Effector memory CD4-positive, alpha-beta T cell (primary cell): Measurements from ENCODE around the gene ZNF611.
"Not testable (repeated sequence)": the region's sequence is repeated elsewhere in the genome, so short reads cannot be mapped to it uniquely, and the experiment has no call there.

Experiments used
- DNase-seq, 3 donors: peaks; one replicate each; pipeline ENCODE4 v3.0.0-alpha.2; 2020
- H3K27ac ChIP-seq: 2 replicates; pipeline ENCODE4 v1.7.0; 2013; ENCODE audit warnings: mild to moderate bottlenecking, low read length, moderate library complexity; ENCODE audit not compliant: insufficient read depth, poor library complexity, severe bottlenecking
- H3K27me3 ChIP-seq: replicated peaks from 2 replicates; pipeline ENCODE4 v1.7.0; 2013; ENCODE audit warnings: mild to moderate bottlenecking, low read length; ENCODE audit not compliant: insufficient read depth, control insufficient read depth, poor library complexity, severe bottlenecking
- H3K36me3 ChIP-seq: 2 replicates; pipeline ENCODE4 v1.7.0; 2013; ENCODE audit warnings: mild to moderate bottlenecking, low read length, moderate library complexity; ENCODE audit not compliant: control insufficient read depth, insufficient read depth
- H3K4me1 ChIP-seq: 2 replicates; pipeline ENCODE4 v1.7.0; 2013; ENCODE audit warnings: low read length, mild to moderate bottlenecking; ENCODE audit not compliant: control insufficient read depth, insufficient read depth, poor library complexity, severe bottlenecking
- H3K4me3 ChIP-seq: 2 replicates; pipeline ENCODE4 v1.7.0; 2013; ENCODE audit warnings: low read length, low read depth, mild to moderate bottlenecking; ENCODE audit not compliant: insufficient read depth, poor library complexity, severe bottlenecking
- H3K9me3 ChIP-seq: 2 replicates; pipeline ENCODE4 v1.7.0; 2013; ENCODE audit warnings: mild to moderate bottlenecking, low read length, moderate library complexity; ENCODE audit not compliant: control insufficient read depth

ZNF611 gene

GRCh38 chr19:52695996-52696395, 38.8 kb downstream of the ZNF611 start:
- Histone ChIP-seq H3K9me3 (no peaks in the 10 kb centered on the region), H3K36me3 (no peaks in the 10 kb centered on the region), H3K27me3 (no peaks in the 10 kb centered on the region), H3K27ac (no peak overlapping the region), H3K4me1 (no peaks in the 10 kb centered on the region), H3K4me3 (no peak overlapping the region)
- DNase-seq = no peak

- Histone ChIP-seq H3K27ac (no peak overlapping the region), H3K4me3 (no peak overlapping the region), H3K27me3 (no peaks in the 10 kb centered on the region), H3K36me3 (no peaks in the 10 kb centered on the region), H3K4me1 (peaks cover under 1% of the 10 kb centered on the region), H3K9me3 (no peaks in the 10 kb centered on the region)
- no peak for DNase-seq
Observed at GRCh38 chr19:52694921-52695320, 39.9 kb downstream of the ZNF611 start.

GRCh38 chr19:52694281-52694680, 40.6 kb downstream of the ZNF611 start:
- not testable (repeated sequence) for DNase-seq

GRCh38 chr19:52692431-52693008, 42.3 kb downstream of the ZNF611 start:
- no peaks in the 10 kb centered on the region for H3K9me3 ChIP-seq
- no peak overlapping the region for H3K27ac ChIP-seq
- H3K36me3 ChIP-seq = no peaks in the 10 kb centered on the region
- H3K27me3 ChIP-seq = no peaks in the 10 kb centered on the region
- no peak for DNase-seq
- peaks cover 4% of the 10 kb centered on the region for H3K4me1 ChIP-seq
- no peak overlapping the region for H3K4me3 ChIP-seq

More at GRCh38 chr19:52694281-52694680, 40.6 kb downstream of the ZNF611 start:
- H3K27me3 ChIP-seq, H3K27ac ChIP-seq, H3K4me1 ChIP-seq, H3K9me3 ChIP-seq, H3K36me3 ChIP-seq, H3K4me3 ChIP-seq: not testable (repeated sequence)

GRCh38 chr19:52691737-52692136, 43.1 kb downstream of the ZNF611 start:
- DNase-seq = no peak
- no peak overlapping the region for H3K27ac ChIP-seq
- H3K27me3 ChIP-seq = no peaks in the 10 kb centered on the region
- peaks cover 4% of the 10 kb centered on the region for H3K4me1 ChIP-seq
- no peak overlapping the region for H3K4me3 ChIP-seq
- H3K9me3 ChIP-seq = no peaks in the 10 kb centered on the region
- no peaks in the 10 kb centered on the region for H3K36me3 ChIP-seq

- no peaks in the 10 kb centered on the region for H3K36me3 ChIP-seq
- no peaks in the 10 kb centered on the region for H3K9me3 ChIP-seq
- H3K4me3 ChIP-seq = peak overlapping the region; percentile 65
- H3K27me3 ChIP-seq = no peaks in the 10 kb centered on the region
- H3K27ac ChIP-seq = no peak overlapping the region
- no peak for DNase-seq
- peaks cover 4% of the 10 kb centered on the region for H3K4me1 ChIP-seq
Observed at GRCh38 chr19:52691215-52691610, 43.6 kb downstream of the ZNF611 start.

- Histone ChIP-seq H3K27me3 (no peaks in the 10 kb centered on the region), H3K36me3 (no peaks in the 10 kb centered on the region), H3K4me3 (peak overlapping the region; percentile 65), H3K9me3 (no peaks in the 10 kb centered on the region), H3K27ac (peak overlapping the region; percentile 77), H3K4me1 (peaks cover 4% of the 10 kb centered on the region)
- DNase-seq = peak; percentile 82 to 92 (median 83)
Observed at GRCh38 chr19:52690369-52691214, 44.3 kb downstream of the ZNF611 start.

DNA sequence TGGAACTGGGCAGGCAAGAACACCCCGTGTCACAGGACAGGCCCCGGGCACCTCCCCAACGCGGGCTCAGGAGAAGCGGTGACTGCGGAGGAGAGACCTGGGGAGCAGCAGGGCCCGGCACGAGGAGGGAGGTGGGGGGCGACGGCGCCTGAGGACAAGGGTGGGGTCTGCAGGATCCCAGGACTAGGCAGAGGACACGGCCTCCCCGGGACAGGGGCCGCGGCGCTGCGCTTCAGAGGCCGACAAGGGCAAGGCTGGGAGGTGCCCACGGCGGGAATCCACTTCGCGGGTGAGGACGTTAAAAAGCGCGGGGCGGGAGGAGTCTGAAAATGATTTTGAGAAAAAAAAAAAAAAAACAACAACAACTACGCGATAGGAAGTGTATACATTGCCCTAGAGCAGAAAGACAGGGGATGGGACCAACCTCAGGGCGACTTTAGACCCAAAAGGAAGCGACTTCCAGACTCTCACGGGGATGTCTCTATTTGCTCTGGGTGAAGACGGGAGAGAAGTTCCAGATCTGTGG, 44.9 kb downstream of the ZNF611 start:
- Histone ChIP-seq H3K27me3 (no peaks in the 10 kb centered on the region), H3K4me1 (peaks cover 4% of the 10 kb centered on the region), H3K36me3 (no peaks in the 10 kb centered on the region), H3K9me3 (no peaks in the 10 kb centered on the region), H3K27ac (peak overlapping the region; percentile 77), H3K4me3 (peak overlapping the region; percentile 65)
- DNase-seq = peak in 1 of 3 donors; percentile 5

DNA sequence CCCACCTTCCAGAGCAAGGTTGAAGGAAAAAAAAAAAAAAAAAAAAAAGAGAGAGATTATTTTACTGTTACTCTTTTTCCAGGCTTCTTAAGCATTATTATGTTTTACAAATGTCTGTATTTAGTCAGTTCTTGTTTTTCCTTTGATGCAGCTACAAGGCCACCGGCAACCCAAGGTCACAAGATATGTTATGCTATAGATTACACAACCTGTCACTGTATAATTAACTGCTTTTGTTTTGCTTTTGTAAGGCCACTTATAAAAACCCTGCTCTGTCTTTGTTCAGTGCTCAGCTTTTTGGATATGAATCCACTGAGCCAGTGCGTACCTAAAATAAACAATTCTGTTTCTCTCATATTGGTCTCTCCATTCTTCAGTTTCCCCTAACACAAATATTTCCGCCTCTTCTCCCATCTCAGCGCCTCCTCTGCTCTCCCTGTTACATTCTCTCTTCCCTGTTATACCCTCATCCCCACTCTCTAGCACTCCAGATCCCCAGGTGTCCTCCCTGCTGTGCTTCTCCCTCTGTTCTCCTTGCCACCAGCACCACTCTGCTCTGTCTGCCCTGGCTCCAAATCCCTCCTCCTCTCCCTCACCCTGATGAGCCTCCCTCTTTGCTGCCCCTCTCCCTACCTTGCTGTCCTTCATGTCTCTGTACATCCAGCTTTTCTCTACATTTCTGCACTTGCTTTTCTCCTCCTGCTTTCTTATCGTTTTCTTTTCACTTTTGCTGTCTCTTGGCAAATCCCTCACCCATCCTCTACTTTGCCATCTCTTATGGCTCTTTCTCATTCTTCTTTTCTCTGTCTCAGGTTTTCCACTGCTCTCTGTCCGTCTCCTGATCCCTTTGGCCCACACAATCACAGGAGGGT, 45.7 kb downstream of the ZNF611 start:
- not testable (repeated sequence) for H3K27me3 ChIP-seq

More for the DNA sequence above, 45.7 kb downstream of the ZNF611 start:
- Histone ChIP-seq H3K4me3 (peak overlapping the region; percentile 65), H3K27ac (peak overlapping the region; percentile 77)
- H3K4me1 ChIP-seq, H3K9me3 ChIP-seq, DNase-seq, H3K36me3 ChIP-seq: not testable (repeated sequence)
